Measurements from ENCODE around the gene GOLGA2.

GOLGA2 gene

GRCh38 chr9:128257086-128257825 lies 18.6 kb downstream of the GOLGA2 start:
- DNase-seq: no peak

GRCh38 chr9:128254855-128255759 lies 20.7 kb downstream of the GOLGA2 start:
- DNase-seq: peak; percentile 85

GRCh38 chr9:128254362-128254761 lies 21.4 kb downstream of the GOLGA2 start:
- no peak for DNase-seq

- no peak for DNase-seq
Measured at GRCh38 chr9:128253991-128254346, 21.8 kb downstream of the GOLGA2 start.

- DNase-seq: no peak
Measured at GRCh38 chr9:128253140-128253990, 22.4 kb downstream of the GOLGA2 start.

- no peak for DNase-seq
Measured at GRCh38 chr9:128252317-128253139, 23.3 kb downstream of the GOLGA2 start.

GRCh38 chr9:128251732-128252100 lies 24.1 kb downstream of the GOLGA2 start:
- no peak for DNase-seq

GRCh38 chr9:128250839-128251731 lies 24.7 kb downstream of the GOLGA2 start:
- DNase-seq: no peak

- peak; percentile 100 for DNase-seq
Measured at GRCh38 chr9:128249908-128250838, 25.6 kb downstream of the GOLGA2 start.

GRCh38 chr9:128249558-128249907 lies 26.3 kb downstream of the GOLGA2 start:
- no peak for DNase-seq

- no peak for DNase-seq
Measured at GRCh38 chr9:128247226-128247803, 28.5 kb downstream of the GOLGA2 start.

GRCh38 chr9:128246471-128246870 lies 29.3 kb downstream of the GOLGA2 start:
- DNase-seq: no peak

- DNase-seq: no peak
Measured at GRCh38 chr9:128245421-128246151, 30.2 kb downstream of the GOLGA2 start.

GRCh38 chr9:128244837-128245231 lies 31.0 kb downstream of the GOLGA2 start:
- DNase-seq: no peak

- DNase-seq: no peak
Measured at GRCh38 chr9:128244091-128244836, 31.5 kb downstream of the GOLGA2 start.

- DNase-seq: no peak
Measured at GRCh38 chr9:128243215-128244018, 32.4 kb downstream of the GOLGA2 start.

GRCh38 chr9:128242828-128243214 lies 33.0 kb downstream of the GOLGA2 start:
- no peak for DNase-seq

Data from activated CD8-positive, alpha-beta memory T cell treated with anti-CD3 and anti-CD28 coated beads, Interleukin-2, amount 50 U/mL, for 48 hours (primary cell).